GM18951 (cell line): ENCODE results near the gene KRT3.

Experiments used
- POLR2A ChIP-seq: IDR thresholded peaks from 4 replicates; pipeline ENCODE4 v1.6.1; 2011; ENCODE audit warnings: mild to moderate bottlenecking; ENCODE audit not compliant: insufficient read length, insufficient read depth; ENCODE audit errors: extremely low read depth
- in situ Hi-C: fragments of 300-500 bp; cut with MboI; formaldehyde crosslinking; loops from one replicate; pipeline ENCODE4 v1.12.0; 2022; ENCODE audit warnings: low sequenced_read_pairs, mixed read lengths, inconsistent platforms; ENCODE audit not compliant: unreplicated experiment

KRT3 gene

DNA sequence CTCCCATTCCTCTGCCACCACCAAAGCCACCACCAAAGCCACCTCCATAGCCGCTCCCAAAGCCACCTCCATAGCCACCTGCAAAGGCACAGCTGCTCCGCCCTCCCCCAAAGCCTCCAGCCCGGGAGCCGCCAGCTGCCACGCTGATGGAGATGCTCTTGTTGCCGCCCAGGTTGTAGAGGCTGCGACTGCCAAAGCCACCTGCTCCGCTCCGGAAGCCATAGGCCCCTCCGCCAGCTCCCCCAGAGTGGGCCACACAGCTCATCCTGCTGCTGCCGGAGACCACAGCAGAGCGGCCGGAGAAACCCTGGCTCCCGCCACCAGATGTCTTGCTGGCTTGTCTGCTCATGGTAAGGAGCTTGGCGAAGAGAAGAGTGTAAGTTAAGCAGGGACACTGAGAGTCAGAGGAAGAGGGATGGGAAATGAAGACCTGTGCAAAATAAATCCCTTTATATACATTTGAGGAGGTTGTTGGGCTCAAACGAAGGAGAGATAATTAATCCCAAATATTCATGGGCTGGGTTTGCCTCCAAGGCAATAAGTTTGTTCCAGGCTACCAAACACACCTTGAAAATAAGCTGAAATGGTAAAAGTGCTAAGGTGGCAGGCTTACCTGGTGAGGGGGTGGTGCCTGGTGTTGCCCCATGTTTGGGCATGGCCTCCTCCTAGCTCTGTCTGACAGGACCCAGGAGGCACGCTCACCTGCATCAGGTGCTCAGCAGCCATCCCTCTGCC, at the start of gene KRT3:
KRT3 (minus strand) TSS at position 424 of the 735 bp plus-strand sequence; CDS start at position 349, 75 bp downstream.
- TF ChIP-seq POLR2A = no peak
- in situ Hi-C loops = no loop called here

DNA sequence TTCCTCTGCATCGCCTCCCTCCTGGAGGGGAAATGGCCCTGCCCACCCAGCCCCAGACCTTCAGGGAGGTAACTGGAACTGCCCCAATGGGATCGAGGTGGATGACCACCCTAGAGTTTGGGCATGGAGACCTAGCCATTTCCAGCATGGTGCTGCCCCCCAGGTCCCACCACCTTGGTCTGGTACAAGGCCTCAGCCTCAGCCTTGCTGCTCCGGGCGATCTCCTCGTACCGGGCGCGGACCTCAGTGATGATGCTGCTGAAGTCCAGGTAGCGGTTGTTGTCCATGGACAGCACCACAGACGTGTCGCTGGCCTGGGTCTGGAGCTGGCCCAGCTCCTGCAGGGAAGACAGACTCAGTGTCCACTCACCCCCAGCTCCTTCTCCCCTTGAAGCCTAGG, 48.5 kb upstream of the KRT3 start:
- no peak for TF ChIP-seq POLR2A
- in situ Hi-C loops = no loop called here

DNA sequence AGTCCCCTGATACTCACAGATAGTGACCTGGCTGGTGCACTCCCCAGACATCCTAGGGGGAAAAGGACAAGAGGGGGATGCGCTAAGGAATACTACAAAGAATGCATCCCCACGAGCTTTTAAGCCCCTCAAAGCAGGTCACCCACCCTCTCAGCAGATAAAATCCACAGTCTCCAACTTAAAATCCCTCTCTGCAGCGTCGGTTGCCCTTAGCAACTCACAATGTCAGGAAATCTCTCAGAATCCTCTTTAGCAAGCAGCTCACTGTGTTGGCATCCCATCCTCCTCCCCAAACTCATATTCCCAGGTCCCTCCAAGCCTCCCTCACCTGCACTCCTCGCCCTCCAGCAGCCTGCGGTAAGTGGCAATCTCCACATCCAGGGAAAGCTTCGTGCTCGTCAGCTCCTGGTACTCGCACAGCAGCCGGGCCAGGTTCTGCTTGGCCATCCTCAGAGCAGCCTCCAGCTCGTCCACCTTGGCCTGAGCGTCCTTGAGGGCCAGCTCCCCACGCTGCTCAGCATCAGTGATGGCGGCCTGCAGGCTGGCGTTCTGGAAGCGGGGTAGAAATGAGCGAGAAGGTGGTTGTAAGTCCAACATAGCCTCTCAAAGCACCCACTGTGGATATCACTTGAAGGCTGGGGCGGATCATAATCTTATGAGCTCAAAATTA, 43.7 kb upstream of the KRT3 start:
- in situ Hi-C loops = no loop called here

DNA sequence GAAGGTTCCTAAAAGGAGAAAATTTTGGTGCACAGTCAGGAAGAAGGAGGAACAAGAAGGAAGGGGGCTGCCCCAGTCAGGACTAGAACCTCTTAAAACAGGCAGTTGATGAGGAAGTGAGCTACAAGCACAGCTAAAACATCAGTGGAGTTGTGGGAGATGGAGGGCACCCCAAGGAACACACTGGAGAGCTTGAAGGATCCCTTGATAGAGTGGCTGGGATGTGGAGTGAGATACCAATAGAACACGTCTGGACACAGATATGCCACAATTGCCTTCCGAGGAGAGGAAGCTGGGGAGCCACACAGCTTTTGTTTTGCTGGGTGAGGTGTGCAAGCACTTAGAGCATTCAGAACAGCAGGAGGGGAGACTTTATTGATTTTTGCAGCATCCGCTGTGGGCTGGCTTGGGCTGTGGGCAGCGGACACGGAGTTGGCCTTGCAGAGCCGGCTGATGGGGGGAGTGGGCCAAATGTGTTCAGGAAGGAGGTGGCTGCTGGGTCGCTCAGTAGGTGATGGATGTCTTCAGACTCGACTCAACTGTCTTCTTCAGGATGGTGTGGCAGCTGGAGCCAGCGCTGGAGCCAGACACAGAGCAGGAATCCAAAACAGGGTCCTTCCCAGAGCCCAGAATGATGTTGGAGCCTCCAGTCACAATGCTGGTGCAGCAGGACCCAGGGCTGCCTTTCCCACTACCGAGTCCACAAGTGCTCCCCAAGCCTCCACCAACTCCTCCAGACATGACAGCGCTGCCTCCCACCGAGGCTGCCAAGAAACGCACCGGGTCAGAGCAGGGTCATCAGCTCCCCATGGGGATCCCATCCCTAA, 42.9 kb upstream of the KRT3 start:
- no peak for TF ChIP-seq POLR2A
- in situ Hi-C loops = no loop called here

More for the DNA sequence above, 43.7 kb upstream of the KRT3 start:
- TF ChIP-seq POLR2A = no peak

DNA sequence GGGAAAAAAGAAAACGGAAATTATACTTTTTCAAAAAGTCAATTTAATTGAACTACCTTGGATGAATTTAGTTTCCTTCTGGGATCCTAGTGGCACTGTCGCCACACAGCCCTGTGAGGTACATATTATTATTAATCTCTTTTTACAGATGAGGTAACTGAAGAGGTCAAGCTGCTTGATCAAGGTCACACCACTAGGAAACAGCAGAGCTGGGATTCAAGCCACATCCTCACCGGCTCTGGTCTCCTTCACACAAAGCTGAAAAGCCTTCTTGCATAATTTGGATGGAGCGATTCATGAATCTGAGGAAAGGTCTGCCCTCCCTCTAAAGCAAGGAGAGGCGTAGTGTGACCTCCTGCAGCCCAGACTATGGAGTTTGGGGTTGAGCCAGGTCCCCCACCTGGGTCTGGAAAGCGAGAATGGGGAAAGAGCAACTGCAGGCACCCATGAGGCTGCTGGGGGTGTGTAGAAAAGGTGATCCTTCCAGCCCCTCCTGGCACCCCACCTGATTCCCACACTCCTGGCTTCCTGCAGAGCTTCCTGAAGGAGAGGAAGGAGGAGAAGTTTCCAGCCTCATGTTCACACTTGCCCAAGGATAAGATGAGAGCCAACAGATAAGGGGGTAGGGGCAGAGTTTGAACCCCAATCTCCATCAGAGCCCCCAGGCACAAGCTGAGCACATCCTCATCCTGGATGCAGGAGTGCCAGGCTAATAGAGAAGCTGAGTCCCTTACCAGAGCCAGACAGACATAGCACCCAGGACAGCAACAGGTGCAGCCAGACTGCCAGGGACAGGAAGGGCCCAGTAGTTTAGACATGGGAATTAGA, 42.1 kb upstream of the KRT3 start:
- in situ Hi-C loops = no loop called here
- no peak for TF ChIP-seq POLR2A

DNA sequence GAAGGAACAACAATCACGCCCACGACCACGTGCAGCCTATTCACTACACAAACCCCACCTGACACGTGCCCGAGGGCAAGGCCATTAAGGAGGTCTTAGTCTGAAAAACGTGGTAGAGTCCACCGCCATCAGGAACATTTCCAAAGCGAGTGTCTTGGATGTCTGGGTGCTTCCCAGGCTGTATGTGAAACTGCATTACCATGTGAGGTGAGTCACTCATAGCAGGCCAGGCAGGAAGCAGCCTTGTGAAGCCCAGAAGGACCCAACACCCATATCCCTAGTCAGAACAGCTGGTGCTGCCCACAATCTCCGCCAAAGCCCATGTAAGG, 41.5 kb upstream of the KRT3 start:
- TF ChIP-seq POLR2A = no peak
- in situ Hi-C loops = no loop called here

DNA sequence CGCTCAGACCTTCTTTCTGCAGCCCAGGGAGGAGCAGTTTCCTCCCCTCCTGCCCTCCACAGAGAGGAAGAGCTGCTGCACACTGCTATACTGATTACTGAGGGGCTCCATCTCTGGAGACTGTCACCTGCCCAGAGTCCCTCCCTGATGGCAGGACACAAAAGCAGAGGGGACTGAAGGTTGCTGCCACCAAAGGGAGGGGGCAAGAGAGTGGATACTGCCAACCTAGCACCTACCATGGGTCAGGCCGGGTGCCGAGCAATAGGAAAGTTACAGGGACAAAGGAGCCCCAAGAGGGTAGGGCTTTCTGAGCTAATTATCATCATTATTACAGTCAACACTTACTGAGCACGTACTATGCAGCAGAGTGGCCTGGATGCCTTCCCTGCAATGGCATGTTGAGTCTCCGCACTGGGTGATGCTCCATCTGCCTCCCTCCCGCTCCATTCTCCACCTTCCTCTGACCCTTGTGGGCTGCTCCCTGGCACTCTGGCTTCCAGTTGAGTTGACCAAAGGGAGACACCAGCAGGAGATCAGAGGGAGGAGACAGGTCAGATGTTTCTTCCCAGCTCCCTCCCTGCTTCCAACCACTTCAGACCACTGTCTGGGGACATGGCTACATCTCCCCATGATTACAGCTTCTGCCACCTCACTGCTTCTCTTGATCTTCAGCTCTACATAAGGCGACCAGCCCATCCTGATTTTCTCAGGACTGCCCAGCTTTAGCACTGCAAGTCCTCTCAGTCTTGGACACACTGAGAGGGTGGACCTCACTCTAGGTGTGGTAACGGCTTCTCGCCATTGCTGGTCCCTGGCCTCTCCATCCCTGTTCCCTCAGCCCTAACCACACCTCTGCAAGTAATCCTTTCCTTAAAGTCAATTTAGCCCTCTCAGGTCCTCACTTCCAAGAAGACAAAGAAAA, 40.8 kb upstream of the KRT3 start:
- in situ Hi-C loops = no loop called here
- TF ChIP-seq POLR2A = no peak

DNA sequence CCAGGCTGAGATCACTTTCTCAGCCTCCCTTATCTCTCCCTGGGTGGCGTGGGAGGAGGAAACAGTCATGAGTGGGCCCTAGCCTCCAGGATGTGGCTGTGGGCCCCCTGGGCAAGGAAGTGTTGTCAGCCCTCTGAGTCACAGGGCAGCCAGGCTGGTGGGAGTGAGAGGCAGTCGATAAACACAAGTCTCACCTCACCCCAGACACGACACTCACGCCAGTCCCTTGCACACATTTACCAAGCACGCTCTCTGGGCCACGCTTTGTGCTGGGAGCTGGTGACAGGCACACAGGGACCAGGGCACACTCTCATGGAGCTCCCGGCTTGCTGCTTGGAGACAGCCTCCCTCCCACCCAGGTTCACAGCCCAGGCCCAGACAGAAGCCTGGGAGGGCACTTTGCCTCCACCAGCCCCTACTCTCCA, 40.1 kb upstream of the KRT3 start:
- no peak for TF ChIP-seq POLR2A
- in situ Hi-C loops = no loop called here

DNA sequence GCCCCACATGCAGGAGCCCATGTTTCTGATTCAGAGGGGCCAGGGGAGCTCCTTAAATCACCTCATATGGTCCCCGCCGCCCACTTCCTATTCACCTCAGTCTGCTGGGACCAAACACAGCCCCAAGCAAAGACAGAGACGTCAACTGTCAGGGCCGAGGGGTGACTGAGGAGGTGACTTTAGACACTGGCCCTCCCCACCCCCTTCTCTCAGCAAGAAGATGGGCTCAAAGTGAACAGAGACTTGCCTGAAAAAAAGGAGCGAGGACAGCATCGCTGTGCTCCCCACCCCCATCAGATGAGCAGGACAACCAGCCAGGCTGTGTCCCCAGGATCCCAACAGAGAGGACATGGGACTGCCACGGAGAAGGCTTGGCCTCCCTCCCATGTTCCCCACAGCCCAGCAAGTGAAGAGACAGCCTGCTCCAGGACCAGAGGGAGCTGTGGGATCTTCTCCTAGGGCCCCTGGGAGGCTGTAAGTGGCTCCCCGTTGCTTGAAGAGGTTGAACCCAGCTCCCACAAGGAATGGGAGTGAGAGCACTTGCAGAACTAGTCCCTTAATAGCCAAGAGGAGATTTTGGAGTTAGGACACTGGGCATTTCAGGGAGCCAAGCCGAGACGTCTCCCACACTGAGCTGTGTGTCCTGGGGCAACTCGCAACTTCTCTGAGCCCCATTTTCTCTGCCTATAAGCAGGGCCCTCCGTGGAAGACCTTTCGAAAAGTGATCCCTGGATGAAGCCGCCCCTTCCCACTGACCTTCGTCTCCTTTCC, 39.5 kb upstream of the KRT3 start:
- no peak for TF ChIP-seq POLR2A
- in situ Hi-C loops = no loop called here

DNA sequence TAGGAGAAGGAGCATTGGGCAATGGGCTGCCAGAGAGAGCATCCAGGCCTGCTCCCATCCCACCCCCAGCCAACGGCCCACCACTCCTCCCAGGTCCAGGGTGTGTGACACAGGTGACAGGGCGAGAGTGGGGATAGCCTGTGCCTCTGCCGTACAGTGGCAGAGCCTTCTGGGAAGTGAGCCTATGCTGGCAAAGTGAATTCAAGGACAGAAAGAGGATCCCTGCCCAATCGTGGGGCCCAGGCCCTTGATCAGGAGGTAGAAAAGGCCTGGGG, 38.7 kb upstream of the KRT3 start:
- TF ChIP-seq POLR2A = no peak
- in situ Hi-C loops = no loop called here

DNA sequence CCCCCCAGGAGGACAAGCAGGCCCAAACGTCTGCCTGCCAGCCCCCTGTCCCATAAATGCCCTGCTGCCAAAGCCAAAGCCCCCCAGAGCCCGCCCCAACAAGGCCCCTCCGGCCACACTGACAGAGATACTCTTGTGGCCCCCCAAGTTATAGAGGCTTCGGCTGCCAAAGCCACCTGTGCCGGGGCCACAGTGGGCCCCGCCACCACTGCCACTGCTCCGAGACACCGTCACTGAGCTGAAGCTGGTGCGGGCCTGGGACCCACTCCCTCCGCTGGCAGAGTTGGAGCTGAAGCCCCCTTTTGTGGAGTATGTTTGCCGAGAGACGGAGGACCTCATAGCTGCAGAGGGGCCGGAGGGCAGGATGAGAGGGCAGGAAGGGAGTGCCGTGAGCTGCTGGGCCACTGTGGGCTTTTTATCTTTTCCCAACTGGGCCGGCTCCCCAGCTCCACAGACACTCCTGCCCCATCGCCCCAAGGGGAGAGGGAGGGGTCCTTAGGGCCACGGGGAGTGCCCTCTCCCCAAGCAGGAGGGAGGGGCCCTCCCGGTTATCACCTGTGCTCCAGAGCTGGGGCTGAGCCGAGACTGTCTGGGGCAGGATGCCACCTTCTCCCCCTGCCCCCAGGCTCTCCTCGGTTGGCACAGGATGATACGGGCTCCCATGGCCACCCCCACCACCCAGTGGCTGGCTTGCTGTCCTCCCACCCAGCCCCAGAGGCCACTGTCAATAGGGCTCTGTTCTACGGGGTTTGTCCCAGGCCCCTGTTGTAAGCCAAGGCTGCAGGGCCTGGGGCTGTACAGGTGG, 38.2 kb upstream of the KRT3 start, which contains the start of gene KRT79:
KRT79 (minus strand) TSS at position 390 of the 805 bp plus-strand sequence; CDS start at position 339, 51 bp downstream.
- in situ Hi-C loops = no loop called here
- TF ChIP-seq POLR2A = no peak
